Activated B cell treated with CpG ODN at 0.5 μM for 24 hours (primary cell): ENCODE measurements around the gene MPHOSPH9. TPM values are rescaled to one million over a fixed set of nuclear protein-coding genes. Genes with fewer than 3 reads are reported as not detected.
"Not testable (repeated sequence)": the region's sequence is repeated elsewhere in the genome, so short reads cannot be mapped to it uniquely, and the experiment has no call there.

Experiments used
- ATAC-seq: fragments of 200-7000 bp; cut with Tn5 transposase; one replicate; pipeline ENCODE4 v1.10.0; 2021; ENCODE audit warnings: low read depth, mild to moderate bottlenecking, moderate library complexity
- CTCF ChIA-PET: fragments of 350-600 bp; sonication (Branson Sonifier 250); formaldehyde crosslinking; loops from one replicate; lab custom pipeline; 2021; ENCODE audit warnings: antibody characterized with exemption; lab: Charles Lee
- POLR2A ChIA-PET: fragments of 350-600 bp; sonication (Branson Sonifier 250); formaldehyde crosslinking; loops from one replicate; lab custom pipeline; 2021; ENCODE audit warnings: antibody characterized with exemption; lab: Charles Lee
- DNase-seq: peaks from one replicate; pipeline ENCODE4 v3.0.0; 2022
- H3K27ac Mint-ChIP-seq: one replicate; pipeline ENCODE4 v1.8.0; 2020; ENCODE audit warnings: mixed read lengths
- H3K27me3 Mint-ChIP-seq: one replicate; pipeline ENCODE4 v1.8.0; 2021; ENCODE audit warnings: mixed read lengths
- H3K36me3 Mint-ChIP-seq: one replicate; pipeline ENCODE4 v1.8.0; 2021; ENCODE audit warnings: low read depth, mixed read lengths
- H3K4me1 Mint-ChIP-seq: one replicate; pipeline ENCODE4 v1.8.0; 2021; ENCODE audit warnings: mixed read lengths
- H3K4me3 Mint-ChIP-seq: one replicate; pipeline ENCODE4 v1.8.0; 2020; ENCODE audit warnings: mild to moderate bottlenecking, mixed read lengths
- H3K9me3 Mint-ChIP-seq: one replicate; pipeline ENCODE4 v1.8.0; 2020; ENCODE audit warnings: mixed read lengths
- intact Hi-C: fragments of 100-400 bp; cut with micrococcal nuclease; formaldehyde crosslinking; loops from one replicate; pipeline ENCODE4 v1.15.1; 2024
- total RNA-seq: library from RNA; stranded (reverse); gene quantifications from 2 replicates; pipeline ENCODE4 v1.2.3, GENCODE V29; 2022
- TF ChIP-seq, protein P1 (sequence below): fragments of 200-600 bp; IDR thresholded peaks from one replicate; pipeline ENCODE4 v1.8.0; 2022; ENCODE audit warnings: antibody characterized with exemption, mild to moderate bottlenecking

The MPHOSPH9 gene
- total RNA-seq, 1 donor from 2014 or later = 47.2 TPM

GRCh38 chr12:123251403-123252076, 18.6 kb upstream of the MPHOSPH9 start:
- POLR2A ChIA-PET = interaction anchor here (0.7 kb wide), 1 partner anchor 208 kb away, joined by 6 read pairs; no protein-coding TSS in a partner anchor
- Mint-ChIP-seq H3K27me3 (no peaks in the 10 kb centered on the region), H3K4me1 (peaks cover 36% of the 10 kb centered on the region), H3K36me3 (peaks cover 59% of the 10 kb centered on the region), H3K27ac (no peak overlapping the region), H3K4me3 (no peak overlapping the region), H3K9me3 (no peaks in the 10 kb centered on the region)
- intact Hi-C loops = no loop called here
- DNase-seq (no peak), ATAC-seq (no peak)
- CTCF ChIA-PET = no interaction called here
- TF ChIP-seq, protein P1, sequence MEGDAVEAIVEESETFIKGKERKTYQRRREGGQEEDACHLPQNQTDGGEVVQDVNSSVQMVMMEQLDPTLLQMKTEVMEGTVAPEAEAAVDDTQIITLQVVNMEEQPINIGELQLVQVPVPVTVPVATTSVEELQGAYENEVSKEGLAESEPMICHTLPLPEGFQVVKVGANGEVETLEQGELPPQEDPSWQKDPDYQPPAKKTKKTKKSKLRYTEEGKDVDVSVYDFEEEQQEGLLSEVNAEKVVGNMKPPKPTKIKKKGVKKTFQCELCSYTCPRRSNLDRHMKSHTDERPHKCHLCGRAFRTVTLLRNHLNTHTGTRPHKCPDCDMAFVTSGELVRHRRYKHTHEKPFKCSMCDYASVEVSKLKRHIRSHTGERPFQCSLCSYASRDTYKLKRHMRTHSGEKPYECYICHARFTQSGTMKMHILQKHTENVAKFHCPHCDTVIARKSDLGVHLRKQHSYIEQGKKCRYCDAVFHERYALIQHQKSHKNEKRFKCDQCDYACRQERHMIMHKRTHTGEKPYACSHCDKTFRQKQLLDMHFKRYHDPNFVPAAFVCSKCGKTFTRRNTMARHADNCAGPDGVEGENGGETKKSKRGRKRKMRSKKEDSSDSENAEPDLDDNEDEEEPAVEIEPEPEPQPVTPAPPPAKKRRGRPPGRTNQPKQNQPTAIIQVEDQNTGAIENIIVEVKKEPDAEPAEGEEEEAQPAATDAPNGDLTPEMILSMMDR = no peak

GRCh38 chr12:123250471-123251383, 17.8 kb upstream of the MPHOSPH9 start:
- Mint-ChIP-seq H3K36me3 (peaks cover 53% of the 10 kb centered on the region), H3K27ac (no peak overlapping the region), H3K4me1 (peaks cover 42% of the 10 kb centered on the region), H3K27me3 (no peaks in the 10 kb centered on the region), H3K4me3 (no peak overlapping the region), H3K9me3 (no peaks in the 10 kb centered on the region)
- CTCF ChIA-PET = no interaction called here
- POLR2A ChIA-PET = interaction anchor here (0.7 kb wide), 1 partner anchor 18 kb away, joined by 3 read pairs; the partner anchor contains the start of gene MPHOSPH9
- TF ChIP-seq, protein P1 = no peak
- DNase-seq (no peak), ATAC-seq (no peak)
- intact Hi-C loops = no loop called here

DNA sequence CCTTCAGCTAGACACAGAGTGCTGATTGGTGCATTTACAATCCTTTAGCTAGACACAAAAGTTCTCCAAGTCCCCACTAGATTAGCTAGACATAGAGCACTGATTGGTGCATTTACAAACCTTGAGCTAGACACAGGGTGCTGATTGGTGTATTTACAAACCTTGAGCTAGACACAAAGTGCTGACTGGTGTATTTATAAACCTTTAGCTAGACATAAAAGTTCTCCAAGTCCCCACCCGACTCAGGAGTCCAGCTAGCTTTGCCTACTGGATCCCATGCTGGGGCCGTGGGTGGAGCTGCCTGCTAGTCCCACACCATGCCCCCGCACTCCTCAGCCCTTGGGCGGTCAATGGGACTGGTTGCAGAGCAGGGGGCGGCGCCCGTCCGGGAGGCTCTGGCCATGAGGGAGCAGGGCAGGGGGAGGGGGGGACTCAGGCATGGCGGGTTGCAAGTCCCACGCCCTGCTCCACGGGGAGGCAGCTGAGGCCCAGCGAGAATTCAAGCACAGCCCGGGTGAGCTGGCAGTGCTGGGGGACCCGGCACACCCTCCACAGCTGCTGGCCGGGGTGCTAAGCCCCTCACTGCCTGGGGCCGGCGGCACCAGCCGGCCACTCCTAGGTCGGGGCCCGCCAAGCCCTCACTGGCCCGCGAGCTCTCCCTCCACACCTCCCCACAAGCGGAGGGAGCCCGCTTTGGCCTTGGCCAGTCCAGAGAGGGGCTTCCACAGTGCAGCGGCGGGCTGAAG, 16.2 kb upstream of the MPHOSPH9 start:
- CTCF ChIA-PET = interaction anchor here (3.6 kb wide), 1 partner anchor 11 kb away, joined by 17 read pairs; no protein-coding TSS in a partner anchor
- H3K4me3 Mint-ChIP-seq, H3K27me3 Mint-ChIP-seq, DNase-seq, POLR2A ChIA-PET, intact Hi-C loops, H3K27ac Mint-ChIP-seq, ATAC-seq, H3K9me3 Mint-ChIP-seq: not testable (repeated sequence)
- Mint-ChIP-seq H3K4me1 (peaks cover 49% of the 10 kb centered on the region), H3K36me3 (peaks cover 47% of the 10 kb centered on the region)

GRCh38 chr12:123248129-123248528, 15.2 kb upstream of the MPHOSPH9 start:
- H3K27me3 Mint-ChIP-seq, DNase-seq, H3K4me3 Mint-ChIP-seq, intact Hi-C loops, H3K27ac Mint-ChIP-seq, H3K9me3 Mint-ChIP-seq, POLR2A ChIA-PET, ATAC-seq: not testable (repeated sequence)
- H3K4me1 Mint-ChIP-seq = peaks cover 49% of the 10 kb centered on the region
- CTCF ChIA-PET = interaction anchor here (3.6 kb wide), 1 partner anchor 10 kb away, joined by 17 read pairs; no protein-coding TSS in a partner anchor
- peaks cover 39% of the 10 kb centered on the region for H3K36me3 Mint-ChIP-seq

DNA sequence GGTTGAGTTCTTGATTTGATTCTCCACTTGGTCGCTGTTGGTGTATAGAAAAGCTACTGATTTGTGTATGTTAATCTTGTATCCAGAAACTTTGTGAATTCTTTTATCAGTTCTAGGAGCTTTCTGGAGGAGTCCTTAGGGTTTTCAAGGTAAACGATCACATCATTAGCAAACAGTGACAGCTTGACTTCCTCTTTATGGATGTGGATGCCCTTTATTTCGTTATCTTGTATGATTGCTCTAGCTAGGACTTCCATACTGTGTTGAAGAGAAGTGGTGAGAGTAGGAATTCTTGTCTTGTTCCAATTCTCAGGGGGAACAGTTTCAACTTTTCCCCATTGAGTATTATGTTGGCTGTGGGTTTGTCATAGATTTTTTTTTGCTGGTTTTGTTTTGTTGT, 12.7 kb upstream of the MPHOSPH9 start:
- Mint-ChIP-seq H3K27ac (no peak overlapping the region), H3K9me3 (no peaks in the 10 kb centered on the region), H3K36me3 (peaks cover 46% of the 10 kb centered on the region), H3K4me3 (no peak overlapping the region), H3K4me1 (peaks cover 51% of the 10 kb centered on the region), H3K27me3 (no peaks in the 10 kb centered on the region)
- TF ChIP-seq, protein P1 = no peak
- no peak for ATAC-seq
- CTCF ChIA-PET = no interaction called here
- DNase-seq = no peak
- intact Hi-C loops = no loop called here
- POLR2A ChIA-PET = interaction anchor here (0.9 to 1.5 kb wide), 2 partner anchors 13 to 206 kb away, joined by 3 to 6 read pairs; partner anchors contain the start of genes MPHOSPH9 and MTRFR
